ENCODE data around the gene LANCL3.
"Not testable (repeated sequence)": the region's sequence is repeated elsewhere in the genome, so short reads cannot be mapped to it uniquely, and the experiment has no call there.

GRCh38 chrX:37570349-37570748 lies 1.1 kb upstream of the LANCL3 start:
- not testable (repeated sequence) for TF ChIP-seq CTCF (IDR thresholded peaks at IDR 0.05); SIN3A (IDR thresholded peaks at IDR 0.05; ENCODE audit: borderline replicate concordance, insufficient read depth, low read depth, low read length); POLR2AphosphoS5 (IDR thresholded peaks at IDR 0.05; ENCODE audit: low read depth, low read length)

Data from Panc1 (cell line).